ENCODE data around the gene STARD13.

DNA sequence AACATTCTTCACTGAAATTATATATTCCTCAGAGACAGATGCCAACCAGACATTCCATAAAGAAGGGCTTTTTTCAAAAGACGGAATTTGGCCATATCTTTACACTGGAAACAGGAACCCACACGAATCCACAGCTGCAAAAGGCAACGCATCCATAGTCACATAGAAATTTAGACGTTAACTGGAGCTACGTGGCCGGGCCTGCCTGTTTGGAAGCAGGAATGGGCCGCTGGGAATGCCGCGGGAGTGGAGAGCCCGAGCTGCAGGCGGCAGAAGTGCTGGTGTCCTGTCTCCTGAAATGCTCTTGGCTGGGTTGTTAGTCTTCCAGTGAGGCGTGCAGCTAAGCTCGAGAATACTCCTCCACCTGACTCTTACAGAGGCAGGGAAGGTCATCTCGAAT is 147.1 kb downstream of the STARD13 start:
- TF ChIP-seq GATA3 (IDR thresholded peaks at IDR 0.05; ENCODE audit: low read depth, low read length): no peak
- TF ChIP-seq GATA2 (IDR thresholded peaks at IDR 0.05; ENCODE audit: low read depth, low read length): no peak
